HUES48 (cell line): Measurements from ENCODE around the gene ALB.

Experiments
- H3K27ac ChIP-seq: one replicate; pipeline ENCODE4 v1.7.0; 2013; ENCODE audit warnings: low read depth, low read length, inconsistent platforms
- H3K27me3 ChIP-seq: 2 replicates; pipeline ENCODE4 v1.6.1; 2013; ENCODE audit warnings: mild to moderate bottlenecking, low read length; ENCODE audit not compliant: control insufficient read depth, insufficient read depth
- H3K36me3 ChIP-seq: 2 replicates; pipeline ENCODE4 v1.6.1; 2013; ENCODE audit warnings: low read length; ENCODE audit not compliant: control insufficient read depth, insufficient read depth
- H3K4me1 ChIP-seq: 2 replicates; pipeline ENCODE4 v1.6.1; 2013; ENCODE audit warnings: mild to moderate bottlenecking, low read length; ENCODE audit not compliant: control insufficient read depth, insufficient read depth
- H3K4me3 ChIP-seq: 2 replicates; pipeline ENCODE4 v1.5.1; 2013; ENCODE audit warnings: mild to moderate bottlenecking, low read depth, low read length
- H3K9ac ChIP-seq: 2 replicates; pipeline ENCODE4 v1.6.1; 2013; ENCODE audit warnings: mild to moderate bottlenecking, low read depth, low read length, moderate library complexity
- H3K9me3 ChIP-seq: 2 replicates; pipeline ENCODE4 v1.6.1; 2013; ENCODE audit warnings: low read length; ENCODE audit not compliant: control insufficient read depth, insufficient read depth

ALB gene

DNA sequence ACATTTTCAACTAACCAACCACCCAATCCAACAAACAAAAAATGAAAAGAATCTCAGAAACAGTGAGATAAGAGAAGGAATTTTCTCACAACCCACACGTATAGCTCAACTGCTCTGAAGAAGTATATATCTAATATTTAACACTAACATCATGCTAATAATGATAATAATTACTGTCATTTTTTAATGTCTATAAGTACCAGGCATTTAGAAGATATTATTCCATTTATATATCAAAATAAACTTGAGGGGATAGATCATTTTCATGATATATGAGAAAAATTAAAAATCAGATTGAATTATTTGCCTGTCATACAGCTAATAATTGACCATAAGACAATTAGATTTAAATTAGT, 27.7 kb downstream of the ALB start:
- Histone ChIP-seq H3K27me3 (no peaks in the 10 kb centered on the region), H3K4me3 (no peak overlapping the region), H3K9ac (no peak overlapping the region), H3K9me3 (no peaks in the 10 kb centered on the region), H3K27ac (no peak overlapping the region), H3K36me3 (no peaks in the 10 kb centered on the region), H3K4me1 (0 out of 2 replicates have a peak, but pooled peaks cover 3% of the 10 kb centered on the region)

DNA sequence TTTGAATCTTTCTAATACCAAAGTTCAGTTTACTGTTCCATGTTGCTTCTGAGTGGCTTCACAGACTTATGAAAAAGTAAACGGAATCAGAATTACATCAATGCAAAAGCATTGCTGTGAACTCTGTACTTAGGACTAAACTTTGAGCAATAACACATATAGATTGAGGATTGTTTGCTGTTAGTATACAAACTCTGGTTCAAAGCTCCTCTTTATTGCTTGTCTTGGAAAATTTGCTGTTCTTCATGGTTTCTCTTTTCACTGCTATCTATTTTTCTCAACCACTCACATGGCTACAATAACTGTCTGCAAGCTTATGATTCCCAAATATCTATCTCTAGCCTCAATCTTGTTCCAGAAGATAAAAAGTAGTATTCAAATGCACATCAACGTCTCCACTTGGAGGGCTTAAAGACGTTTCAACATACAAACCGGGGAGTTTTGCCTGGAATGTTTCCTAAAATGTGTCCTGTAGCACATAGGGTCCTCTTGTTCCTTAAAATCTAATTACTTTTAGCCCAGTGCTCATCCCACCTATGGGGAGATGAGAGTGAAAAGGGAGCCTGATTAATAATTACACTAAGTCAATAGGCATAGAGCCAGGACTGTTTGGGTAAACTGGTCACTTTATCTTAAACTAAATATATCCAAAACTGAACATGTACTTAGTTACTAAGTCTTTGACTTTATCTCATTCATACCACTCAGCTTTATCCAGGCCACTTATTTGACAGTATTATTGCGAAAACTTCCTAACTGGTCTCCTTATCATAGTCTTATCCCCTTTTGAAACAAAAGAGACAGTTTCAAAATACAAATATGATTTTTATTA, 28.3 kb downstream of the ALB start:
- H3K4me1 ChIP-seq, result 0 out of 2 replicates have a peak, but pooled peaks cover 3% of the 10 kb centered on the region
- no peaks in the 10 kb centered on the region for H3K27me3 ChIP-seq
- no peaks in the 10 kb centered on the region for H3K9me3 ChIP-seq
- H3K4me3 ChIP-seq, result no peak overlapping the region
- no peaks in the 10 kb centered on the region for H3K36me3 ChIP-seq
- H3K27ac ChIP-seq, result peak overlapping the region; percentile 54
- no peak overlapping the region for H3K9ac ChIP-seq

DNA sequence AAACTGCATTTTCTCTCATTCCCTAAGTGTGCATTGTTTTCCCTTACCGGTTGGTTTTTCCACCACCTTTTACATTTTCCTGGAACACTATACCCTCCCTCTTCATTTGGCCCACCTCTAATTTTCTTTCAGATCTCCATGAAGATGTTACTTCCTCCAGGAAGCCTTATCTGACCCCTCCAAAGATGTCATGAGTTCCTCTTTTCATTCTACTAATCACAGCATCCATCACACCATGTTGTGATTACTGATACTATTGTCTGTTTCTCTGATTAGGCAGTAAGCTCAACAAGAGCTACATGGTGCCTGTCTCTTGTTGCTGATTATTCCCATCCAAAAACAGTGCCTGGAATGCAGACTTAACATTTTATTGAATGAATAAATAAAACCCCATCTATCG, 29.1 kb downstream of the ALB start:
- Histone ChIP-seq H3K4me3 (no peak overlapping the region), H3K27me3 (no peaks in the 10 kb centered on the region), H3K9ac (no peak overlapping the region)

DNA sequence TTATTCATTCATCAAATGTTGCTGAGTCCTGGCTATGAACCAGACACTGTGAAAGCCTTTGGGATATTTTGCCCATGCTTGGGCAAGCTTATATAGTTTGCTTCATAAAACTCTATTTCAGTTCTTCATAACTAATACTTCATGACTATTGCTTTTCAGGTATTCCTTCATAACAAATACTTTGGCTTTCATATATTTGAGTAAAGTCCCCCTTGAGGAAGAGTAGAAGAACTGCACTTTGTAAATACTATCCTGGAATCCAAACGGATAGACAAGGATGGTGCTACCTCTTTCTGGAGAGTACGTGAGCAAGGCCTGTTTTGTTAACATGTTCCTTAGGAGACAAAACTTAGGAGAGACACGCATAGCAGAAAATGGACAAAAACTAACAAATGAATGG, 30.2 kb downstream of the ALB start:
- H3K9ac ChIP-seq, result no peak overlapping the region
- H3K4me1 ChIP-seq, result 0 out of 2 replicates have a peak, but pooled peaks cover 3% of the 10 kb centered on the region
- H3K27ac ChIP-seq, result no peak overlapping the region
- H3K9me3 ChIP-seq, result no peaks in the 10 kb centered on the region
- no peaks in the 10 kb centered on the region for H3K36me3 ChIP-seq
- no peak overlapping the region for H3K4me3 ChIP-seq
- H3K27me3 ChIP-seq, result no peaks in the 10 kb centered on the region

More for the DNA sequence above, 29.1 kb downstream of the ALB start:
- H3K9me3 ChIP-seq, result no peaks in the 10 kb centered on the region
- no peaks in the 10 kb centered on the region for H3K36me3 ChIP-seq
- peak overlapping the region; percentile 10 for H3K27ac ChIP-seq
- H3K4me1 ChIP-seq, result 0 out of 2 replicates have a peak, but pooled peaks cover 3% of the 10 kb centered on the region

DNA sequence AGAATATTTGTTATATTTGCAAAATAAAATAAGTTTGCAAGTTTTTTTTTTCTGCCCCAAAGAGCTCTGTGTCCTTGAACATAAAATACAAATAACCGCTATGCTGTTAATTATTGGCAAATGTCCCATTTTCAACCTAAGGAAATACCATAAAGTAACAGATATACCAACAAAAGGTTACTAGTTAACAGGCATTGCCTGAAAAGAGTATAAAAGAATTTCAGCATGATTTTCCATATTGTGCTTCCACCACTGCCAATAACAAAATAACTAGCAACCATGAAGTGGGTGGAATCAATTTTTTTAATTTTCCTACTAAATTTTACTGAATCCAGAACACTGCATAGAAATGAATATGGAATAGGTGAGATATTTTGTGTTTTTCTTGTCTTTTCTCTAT, 31.9 kb downstream of the ALB start, which contains the start of gene AFP:
AFP (plus strand) TSS at position 238 of the 400 bp plus-strand sequence; CDS start at position 280, 42 bp downstream.
- Histone ChIP-seq H3K9ac (no peak within 1 kb of the TSS), H3K4me3 (no peak within 1 kb of the TSS), H3K36me3 (no peaks in the 10 kb centered on the region), H3K27ac (no peak within 1 kb of the TSS), H3K4me1 (0 out of 2 replicates have a peak, but pooled peaks cover 3% of the 10 kb centered on the region), H3K9me3 (no peaks in the 10 kb centered on the region), H3K27me3 (no peaks in the 10 kb centered on the region)

DNA sequence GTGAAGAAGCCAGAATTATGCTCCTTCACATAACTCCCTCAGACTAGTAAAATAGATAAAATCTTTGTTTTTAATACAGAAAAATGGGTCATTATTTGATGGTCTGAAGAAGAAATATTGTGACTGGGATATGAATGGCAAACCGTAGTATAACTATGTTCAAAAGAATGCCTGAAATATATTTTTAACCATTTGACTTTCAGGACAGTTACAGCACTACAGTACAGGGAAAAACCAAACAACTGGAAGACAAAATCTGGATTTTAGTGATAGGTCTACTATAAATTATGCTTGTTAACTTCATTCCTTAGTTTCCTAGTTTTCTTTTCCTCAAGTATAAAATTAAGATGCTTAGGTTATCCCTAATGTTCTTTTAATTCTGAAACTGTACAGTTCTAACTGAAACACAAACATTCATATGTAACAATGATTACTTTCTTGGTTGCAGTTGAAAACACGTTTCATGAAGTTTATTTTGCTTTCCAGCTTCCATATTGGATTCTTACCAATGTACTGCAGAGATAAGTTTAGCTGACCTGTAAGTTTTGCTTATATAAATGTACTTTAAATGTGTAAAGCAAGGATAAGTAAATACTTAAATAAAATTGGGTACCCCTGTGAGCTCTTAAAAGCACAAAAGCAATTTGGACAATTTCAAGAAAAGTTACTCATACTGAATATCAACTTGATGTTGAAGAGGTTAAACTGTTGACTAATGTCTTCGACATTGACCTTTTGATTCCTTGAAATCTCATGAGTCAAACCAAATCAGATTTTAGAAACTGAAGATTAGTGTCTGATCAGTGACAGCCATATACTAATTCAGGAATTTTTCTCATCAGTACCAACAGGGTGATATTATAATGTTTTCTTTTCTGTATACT, 32.8 kb downstream of the ALB start:
- Histone ChIP-seq H3K27me3 (no peaks in the 10 kb centered on the region), H3K9me3 (no peaks in the 10 kb centered on the region), H3K9ac (no peak overlapping the region), H3K27ac (no peak overlapping the region), H3K36me3 (no peaks in the 10 kb centered on the region), H3K4me3 (no peak overlapping the region), H3K4me1 (0 out of 2 replicates have a peak, but pooled peaks cover 3% of the 10 kb centered on the region)

DNA sequence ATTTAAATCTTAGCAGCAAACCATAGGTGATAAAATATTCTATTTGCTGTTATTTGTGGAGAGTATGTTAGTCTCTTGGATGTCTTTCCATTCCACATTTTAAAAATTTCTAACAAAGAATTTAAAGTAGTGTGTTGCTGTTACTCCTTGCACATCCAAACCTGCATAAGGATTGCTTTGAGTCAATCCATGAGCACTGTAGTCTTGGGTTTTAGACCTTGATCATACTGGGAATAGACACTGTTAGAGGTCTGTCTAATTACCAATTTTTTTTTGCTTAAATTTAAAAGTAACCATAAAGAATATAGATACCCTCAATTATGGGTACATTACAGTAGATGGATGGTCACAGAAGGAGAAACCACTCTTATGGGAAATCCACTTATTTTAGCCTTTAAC, 33.5 kb downstream of the ALB start:
- Histone ChIP-seq H3K4me1 (0 out of 2 replicates have a peak, but pooled peaks cover 3% of the 10 kb centered on the region), H3K4me3 (no peak overlapping the region), H3K27me3 (no peaks in the 10 kb centered on the region)

DNA sequence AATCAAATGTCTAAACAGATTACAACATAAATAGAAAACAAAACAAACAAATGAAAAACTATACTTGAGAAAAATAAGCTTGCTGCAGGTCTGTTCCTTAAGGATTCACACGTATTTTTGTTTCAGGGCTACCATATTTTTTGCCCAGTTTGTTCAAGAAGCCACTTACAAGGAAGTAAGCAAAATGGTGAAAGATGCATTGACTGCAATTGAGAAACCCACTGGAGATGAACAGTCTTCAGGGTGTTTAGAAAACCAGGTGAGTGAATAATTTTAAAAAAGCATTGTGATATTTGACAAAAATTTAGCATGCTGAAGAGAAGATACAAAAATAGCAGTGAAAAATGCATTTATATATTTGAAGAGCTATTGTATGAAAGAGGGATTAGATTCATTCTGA, 34.0 kb downstream of the ALB start:
- Histone ChIP-seq H3K36me3 (no peaks in the 10 kb centered on the region), H3K27ac (no peak overlapping the region), H3K4me1 (0 out of 2 replicates have a peak, but pooled peaks cover 3% of the 10 kb centered on the region), H3K9me3 (no peaks in the 10 kb centered on the region), H3K9ac (no peak overlapping the region), H3K27me3 (no peaks in the 10 kb centered on the region), H3K4me3 (no peak overlapping the region)

More for the DNA sequence above, 33.5 kb downstream of the ALB start:
- Histone ChIP-seq H3K9ac (no peak overlapping the region), H3K36me3 (no peaks in the 10 kb centered on the region), H3K27ac (no peak overlapping the region), H3K9me3 (no peaks in the 10 kb centered on the region)

DNA sequence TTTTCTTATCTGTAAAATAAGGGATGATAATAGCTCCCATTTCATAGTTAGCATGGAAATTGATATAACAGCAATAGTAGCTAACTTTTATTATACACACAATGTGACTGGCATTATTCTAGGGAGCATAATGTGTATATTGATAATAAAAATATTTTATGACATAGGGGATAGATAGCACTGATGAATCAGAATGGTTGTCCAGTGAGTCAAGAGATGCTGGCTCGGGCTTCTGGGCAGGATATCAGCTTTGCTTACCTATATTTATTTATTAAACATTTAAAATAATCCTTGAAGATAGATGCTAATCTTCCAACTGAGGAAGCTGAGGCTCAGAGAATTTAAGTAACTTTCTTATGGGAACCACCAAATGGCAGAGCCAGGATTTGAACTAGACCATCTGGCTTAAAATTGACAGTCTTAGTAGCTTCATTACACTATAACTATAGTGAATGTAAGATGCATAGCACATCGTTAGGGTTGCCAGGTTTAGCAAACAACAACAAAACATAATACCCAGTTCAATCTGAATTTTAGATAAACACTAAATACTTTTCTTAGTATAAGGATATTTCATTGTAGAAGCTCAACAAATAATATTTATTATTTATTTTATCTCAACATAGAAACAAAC, 34.6 kb downstream of the ALB start:
- Histone ChIP-seq H3K9ac (no peak overlapping the region), H3K36me3 (no peaks in the 10 kb centered on the region), H3K27ac (no peak overlapping the region), H3K9me3 (no peaks in the 10 kb centered on the region), H3K27me3 (no peaks in the 10 kb centered on the region), H3K4me1 (0 out of 2 replicates have a peak, but pooled peaks cover 3% of the 10 kb centered on the region), H3K4me3 (no peak overlapping the region)

DNA sequence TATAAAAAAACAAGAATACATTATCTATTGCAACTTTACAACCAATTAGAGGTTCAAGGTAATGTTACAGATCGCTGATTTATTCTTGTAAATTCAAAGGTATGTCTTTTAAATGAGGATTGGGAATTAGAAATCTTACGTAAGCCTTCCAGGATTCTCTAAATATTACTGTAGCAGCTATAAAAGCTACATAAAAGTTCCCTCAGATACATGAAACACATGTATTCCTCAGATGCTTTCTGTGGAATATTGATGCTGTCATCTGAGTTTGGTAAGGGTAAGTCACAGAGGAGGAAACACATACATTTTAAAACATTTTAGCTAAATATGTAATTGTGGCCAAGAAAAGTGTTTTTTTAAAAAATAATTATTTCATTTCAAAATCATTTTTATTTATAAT, 35.4 kb downstream of the ALB start:
- no peaks in the 10 kb centered on the region for H3K27me3 ChIP-seq
- H3K27ac ChIP-seq, result no peak overlapping the region
- H3K4me3 ChIP-seq, result no peak overlapping the region
- no peak overlapping the region for H3K9ac ChIP-seq
- 0 out of 2 replicates have a peak, but pooled peaks cover 3% of the 10 kb centered on the region for H3K4me1 ChIP-seq
- no peaks in the 10 kb centered on the region for H3K36me3 ChIP-seq
- H3K9me3 ChIP-seq, result no peaks in the 10 kb centered on the region
